H9 (cell line): ENCODE data around the gene SRF. TPM values are rescaled to one million over a fixed set of nuclear protein-coding genes. Genes with fewer than 3 reads are reported as not detected.

Experiments
- DNase-seq: peaks from one replicate; pipeline ENCODE4 v3.0.0-alpha.2; 2017
- H2AFZ ChIP-seq: one replicate; pipeline ENCODE4 v1.6.1; 2013; ENCODE audit warnings: mild to moderate bottlenecking, low read length, control low read depth, moderate library complexity
- H2AK5ac ChIP-seq: 2 replicates; pipeline ENCODE4 v1.6.1; 2013; ENCODE audit warnings: low read length, control low read depth, mixed read lengths; ENCODE audit not compliant: insufficient read length
- H2BK120ac ChIP-seq: one replicate; pipeline ENCODE4 v1.6.1; 2013; ENCODE audit warnings: low read depth, mild to moderate bottlenecking, low read length, control low read depth, inconsistent platforms; ENCODE audit not compliant: poor library complexity, severe bottlenecking
- H2BK12ac ChIP-seq: 2 replicates; pipeline ENCODE4 v1.6.1; 2013; ENCODE audit warnings: low read length, control low read depth, mixed read lengths, low read depth; ENCODE audit not compliant: insufficient read length
- H2BK15ac ChIP-seq: 2 replicates; pipeline ENCODE4 v1.6.1; 2013; ENCODE audit warnings: low read depth, low read length, control low read depth
- H2BK20ac ChIP-seq: one replicate; pipeline ENCODE4 v1.6.1; 2013; ENCODE audit warnings: low read depth, mild to moderate bottlenecking, low read length, control low read depth, inconsistent platforms; ENCODE audit not compliant: poor library complexity, severe bottlenecking
- H2BK5ac ChIP-seq: 2 replicates; pipeline ENCODE4 v1.6.1; 2013; ENCODE audit warnings: low read length, control low read depth, mixed read lengths; ENCODE audit not compliant: insufficient read length
- H3K14ac ChIP-seq: 2 replicates; pipeline ENCODE4 v1.6.1; 2013; ENCODE audit warnings: low read length, control low read depth; ENCODE audit not compliant: insufficient read depth
- H3K18ac ChIP-seq: 2 replicates; pipeline ENCODE4 v1.6.1; 2013; ENCODE audit warnings: low read depth, mild to moderate bottlenecking, mixed read lengths, low read length, control low read depth; ENCODE audit not compliant: insufficient read length
- H3K23ac ChIP-seq: 2 replicates; pipeline ENCODE4 v1.6.1; 2013; ENCODE audit warnings: low read length, control low read depth, mixed read lengths, low read depth; ENCODE audit not compliant: insufficient read length
- H3K23me2 ChIP-seq: 2 replicates; pipeline ENCODE4 v1.6.1; 2013; ENCODE audit warnings: low read depth, mild to moderate bottlenecking, mixed read lengths, low read length, control low read depth; ENCODE audit not compliant: insufficient read length, poor library complexity, severe bottlenecking
- H3K27ac ChIP-seq: 2 replicates; pipeline ENCODE4 v1.5.1; 2013; ENCODE audit warnings: low read length, control low read depth, mixed read lengths, low read depth; ENCODE audit not compliant: insufficient read length
- H3K27me3 ChIP-seq: 2 replicates; pipeline ENCODE4 v1.6.1; 2013; ENCODE audit warnings: low read length, control low read depth, inconsistent platforms; ENCODE audit not compliant: insufficient read depth
- H3K4ac ChIP-seq: 2 replicates; pipeline ENCODE4 v1.6.1; 2013; ENCODE audit warnings: low read depth, mild to moderate bottlenecking, control low read depth, inconsistent platforms, low read length, moderate library complexity
- H3K4me1 ChIP-seq: 2 replicates; pipeline ENCODE4 v1.6.1; 2013; ENCODE audit warnings: low read length, control low read depth, inconsistent platforms; ENCODE audit not compliant: insufficient read depth
- H3K4me2 ChIP-seq: 2 replicates; pipeline ENCODE4 v1.6.1; 2013; ENCODE audit warnings: low read length, control low read depth, mixed read lengths; ENCODE audit not compliant: insufficient read length, insufficient read depth
- H3K56ac ChIP-seq: 2 replicates; pipeline ENCODE4 v1.6.1; 2013; ENCODE audit warnings: low read depth, mild to moderate bottlenecking, mixed read lengths, low read length, control low read depth; ENCODE audit not compliant: insufficient read length
- H3K79me1 ChIP-seq: 2 replicates; pipeline ENCODE4 v1.6.1; 2013; ENCODE audit warnings: low read depth, mild to moderate bottlenecking, moderate library complexity, low read length, control low read depth, inconsistent platforms; ENCODE audit not compliant: insufficient read depth, poor library complexity, severe bottlenecking
- H3K79me2 ChIP-seq: 2 replicates; pipeline ENCODE4 v1.6.1; 2013; ENCODE audit warnings: low read length, control low read depth, inconsistent platforms; ENCODE audit not compliant: insufficient read depth
- H3K9ac ChIP-seq: 2 replicates; pipeline ENCODE4 v1.6.1; 2013; ENCODE audit warnings: low read length, control low read depth, mixed read lengths; ENCODE audit not compliant: insufficient read length; ENCODE audit errors: extremely low read depth
- H3K9me3 ChIP-seq: one replicate; pipeline ENCODE4 v1.6.1; 2013; ENCODE audit warnings: low read depth, low read length, inconsistent platforms; ENCODE audit not compliant: control insufficient read depth
- H3T11ph ChIP-seq: one replicate; pipeline ENCODE4 v1.6.1; 2013; ENCODE audit warnings: mild to moderate bottlenecking, low read length, control low read depth, inconsistent platforms
- H4K20me1 ChIP-seq: one replicate; pipeline ENCODE4 v1.6.1; 2013; ENCODE audit not compliant: control insufficient read depth, insufficient read length, insufficient read depth
- H4K5ac ChIP-seq: 2 replicates; pipeline ENCODE4 v1.6.1; 2013; ENCODE audit warnings: low read depth, mild to moderate bottlenecking, mixed read lengths, low read length, control low read depth; ENCODE audit not compliant: insufficient read length
- H4K8ac ChIP-seq: replicated peaks from 2 replicates; pipeline ENCODE4 v1.6.1; 2013; ENCODE audit warnings: low read length, control low read depth, mixed read lengths, low read depth; ENCODE audit not compliant: insufficient read length
- H4K91ac ChIP-seq: 2 replicates; pipeline ENCODE4 v1.6.1; 2013; ENCODE audit warnings: low read depth, mild to moderate bottlenecking, moderate library complexity, mixed read lengths, low read length, control low read depth; ENCODE audit not compliant: insufficient read length
- H3K27ac Mint-ChIP-seq, 3 experiments: 2 replicates in 2 of 3; 3 replicates in 1 of 3; pipeline ENCODE4 v1.8.0; 2020 to 2021; ENCODE audit warnings: mixed read lengths in 3 of 3, mild to moderate bottlenecking in 1 of 3, moderate library complexity in 1 of 3
- H3K27me3 Mint-ChIP-seq: 2 replicates; pipeline ENCODE4 v1.8.0; 2021; ENCODE audit warnings: low read depth, mild to moderate bottlenecking, moderate library complexity, mixed read lengths
- H3K36me3 Mint-ChIP-seq, 3 experiments: 2 replicates in 2 of 3; 3 replicates in 1 of 3; pipeline ENCODE4 v1.8.0; 2020 to 2021; ENCODE audit warnings: low read depth in 3 of 3, mixed read lengths in 3 of 3; ENCODE audit not compliant: insufficient read depth in 1 of 3
- H3K4me1 Mint-ChIP-seq, 2 experiments: 2 replicates each; pipeline ENCODE4 v1.8.0; 2020; ENCODE audit warnings: mixed read lengths in 2 of 2
- H3K4me3 Mint-ChIP-seq, 2 experiments: 2 replicates in 1 of 2; 3 replicates in 1 of 2; pipeline ENCODE4 v1.8.0; 2020 to 2021; ENCODE audit warnings: mild to moderate bottlenecking in 2 of 2, mixed read lengths in 2 of 2, moderate library complexity in 1 of 2
- H3K9me3 Mint-ChIP-seq, 2 experiments: 2 replicates in 1 of 2; 3 replicates in 1 of 2; pipeline ENCODE4 v1.8.0; 2020; ENCODE audit warnings: mild to moderate bottlenecking in 2 of 2, mixed read lengths in 2 of 2, moderate library complexity in 1 of 2
- CTCF ChIP-seq: fragments of 200-600 bp; sonication (generic); conservative IDR thresholded peaks from 3 replicates; pipeline ENCODE4 v1.8.0; 2021; ENCODE audit warnings: antibody characterized with exemption, mild to moderate bottlenecking
- WGBS: extraction: QIAGEN DNeasy Blood & Tissue Kit; methylation state at CpG from one replicate; pipeline ENCODE4 v1.1.7; 2013; ENCODE audit warnings: missing lambda C conversion rate, low lambda C conversion rate, mixed read lengths; ENCODE audit not compliant: insufficient read length; ENCODE audit errors: extremely low coverage; 5-methylcytosine and 5-hydroxymethylcytosine counted together
- total RNA-seq: library from RNA; stranded (reverse); gene quantifications from 2 replicates; pipeline ENCODE4 v1.2.1, GENCODE V29; 2021

The SRF gene
- total RNA-seq, 1 experiment from 2014 or later: 57.5 TPM

DNA sequence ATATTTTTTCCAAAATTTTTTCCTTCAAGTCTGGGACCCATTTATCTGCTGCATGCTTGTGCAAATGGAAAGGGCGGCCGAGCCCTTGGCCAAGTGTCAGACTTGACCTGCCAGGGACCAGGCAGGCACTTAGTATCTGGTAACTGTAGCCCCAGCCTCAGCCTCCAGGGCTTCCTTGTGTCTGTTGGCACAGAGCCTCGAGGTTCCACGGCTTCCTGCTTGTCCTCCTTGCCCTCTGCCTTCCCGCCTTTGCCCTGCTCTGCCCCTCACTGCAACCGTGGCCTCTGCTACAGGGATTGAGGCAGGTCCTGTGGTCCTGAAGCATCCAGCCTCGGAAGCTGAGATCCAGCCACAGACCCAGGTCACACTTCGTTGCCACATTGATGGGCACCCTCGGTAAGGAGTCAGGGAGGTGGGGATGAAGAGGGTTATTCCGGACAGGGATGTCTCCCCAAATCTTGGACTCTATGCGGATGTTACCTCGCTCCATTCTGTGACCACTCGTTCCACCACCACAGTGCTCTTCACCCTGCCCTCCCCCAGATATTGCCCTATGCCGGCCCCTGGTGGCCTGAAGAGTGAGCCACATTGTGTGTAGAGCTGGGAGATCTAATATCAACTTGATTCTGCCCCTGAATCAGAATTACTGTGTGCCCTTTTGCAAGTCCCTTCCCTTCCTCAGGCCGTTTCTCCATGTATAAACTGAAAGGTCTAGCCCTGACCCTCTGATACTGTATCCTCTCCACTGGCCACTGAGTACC is 41.5 kb upstream of the SRF start:
- Histone ChIP-seq H3T11ph (no peak overlapping the region), H3K9ac (no peak overlapping the region), H3K23me2 (no peaks in the 10 kb centered on the region), H3K14ac (no peak overlapping the region), H3K23ac (no peak overlapping the region), H4K5ac (no peak overlapping the region), H4K91ac (no peak overlapping the region), H3K9me3 (no peaks in the 10 kb centered on the region), H3K79me1 (no peaks in the 10 kb centered on the region), H3K27ac (no peak overlapping the region), H3K79me2 (no peaks in the 10 kb centered on the region), H4K8ac (no peak overlapping the region), H4K20me1 (no peaks in the 10 kb centered on the region), H3K56ac (no peak overlapping the region), H2BK15ac (no peak overlapping the region), H2AK5ac (no peak overlapping the region), H3K4ac (no peak overlapping the region), H2BK20ac (no peak overlapping the region), H2BK12ac (no peak overlapping the region), H2BK120ac (no peak overlapping the region), H2BK5ac (no peak overlapping the region), H3K27me3 (no peaks in the 10 kb centered on the region), H3K4me2 (no peak overlapping the region), H3K4me1 (no peaks in the 10 kb centered on the region), H2AFZ (no peak overlapping the region), H3K18ac (no peak overlapping the region)
- no peaks in the 10 kb centered on the region for H3K9me3 Mint-ChIP-seq
- no CpG with 5 or more reads among the region's 15 CpGs for WGBS
- H3K27ac Mint-ChIP-seq: peak overlapping the region in 1 of 3 experiments; percentile 75; a peak in 2 of 7 replicates
- H3K27me3 Mint-ChIP-seq: no peaks in the 10 kb centered on the region
- peaks cover 8 to 38% (median 33%) of the 10 kb centered on the region in 3 experiments; a peak in 6 of 7 replicates for H3K36me3 Mint-ChIP-seq
- TF ChIP-seq CTCF: peak; percentile 74
- DNase-seq: no peak
- H3K4me3 Mint-ChIP-seq: no peak overlapping the region
- H3K4me1 Mint-ChIP-seq: peaks cover 23 to 31% of the 10 kb centered on the region in 2 experiments
